Peyer's patch (tissue), 4 donors: Measurements from ENCODE around the gene RASGRF2. TPM values are rescaled to one million over a fixed set of nuclear protein-coding genes. Genes with fewer than 3 reads are reported as not detected.

Source experiments
- DNase-seq, 3 donors: peaks; one replicate each; pipeline ENCODE4 v3.0.0-alpha.2; 2017 to 2019
- H3K27ac ChIP-seq, 4 donors: fragments of 200-600 bp; sonication (generic); one replicate each; pipeline ENCODE4 v1.5.1; 2016 to 2019
- H3K27me3 ChIP-seq, 2 donors: fragments of 200-600 bp; sonication (generic); one replicate each; pipeline ENCODE4 v1.5.1; 2019
- H3K36me3 ChIP-seq, 3 donors: fragments of 200-600 bp; sonication (generic); one replicate each; pipeline ENCODE4 v1.5.1; 2016 to 2019
- H3K4me1 ChIP-seq, 4 donors: fragments of 200-600 bp; sonication (generic); one replicate each; pipeline ENCODE4 v1.5.1; 2016 to 2019
- H3K4me3 ChIP-seq, 4 donors: fragments of 200-600 bp; sonication (generic); 1 replicate in 3 of 4; 2 replicates in 1 of 4; pipeline ENCODE4 v1.5.1; 2016 to 2019; ENCODE audit warnings: mild to moderate bottlenecking in 1 of 4
- H3K9me3 ChIP-seq, 4 donors: fragments of 200-600 bp; sonication (generic); one replicate each; pipeline ENCODE4 v1.5.1; 2016 to 2019; ENCODE audit warnings: mild to moderate bottlenecking in 1 of 4
- POLR2A ChIP-seq, 2 donors: fragments of 450-650 bp; IDR thresholded peaks; one replicate each; pipeline ENCODE4 v1.5.1; 2017; ENCODE audit warnings: antibody characterized with exemption in 2 of 2, mild to moderate bottlenecking in 2 of 2, moderate library complexity in 2 of 2
- total RNA-seq, 4 donors: library from RNA; depleted of rRNA; stranded (reverse); fragments of >200 nt; gene quantifications; one replicate each; pipeline ENCODE4 v1.1.0, GENCODE V29; 2016
- TF ChIP-seq, protein P1 (sequence below), 6 experiments: fragments of 450-650 bp in 4 of 6; fragments of 200-600 bp in 2 of 6; sonication (generic) in 1 of 6; IDR thresholded peaks; one replicate each; pipeline ENCODE4 v1.5.1; 2017 to 2019; ENCODE audit warnings: antibody characterized with exemption in 6 of 6, mild to moderate bottlenecking in 3 of 6, moderate library complexity in 1 of 6

The RASGRF2 gene
- total RNA-seq, 4 donors from 2014 or later, result 6.0 to 17.3 (median 8.7) TPM

DNA sequence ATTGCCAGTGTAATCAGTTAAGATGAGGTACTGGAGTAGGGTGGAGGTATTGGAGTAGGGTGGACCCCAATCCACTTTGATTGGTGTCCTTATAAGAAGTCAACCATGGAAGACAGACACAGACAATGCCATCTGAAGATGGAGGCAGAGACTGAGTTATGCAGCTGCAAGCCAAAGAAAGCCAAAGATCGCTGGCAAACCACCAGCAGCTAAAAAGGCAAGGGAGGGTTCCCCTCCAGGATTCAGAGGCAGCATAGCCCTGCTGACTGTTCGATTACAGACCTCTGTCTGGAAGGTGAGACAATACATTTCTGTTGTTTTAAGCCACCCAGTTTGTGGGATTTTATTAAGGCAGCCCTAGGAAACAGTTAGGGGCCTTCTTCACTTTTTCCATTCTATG lies 242.5 kb downstream of the RASGRF2 start:
- Histone ChIP-seq H3K4me3 (no peak overlapping the region), H3K36me3 (peaks cover 0 to 3% (median 0%) of the 10 kb centered on the region in 3 donors), H3K27ac (no peak overlapping the region), H3K4me1 (no peaks in the 10 kb centered on the region), H3K27me3 (no peaks in the 10 kb centered on the region), H3K9me3 (no peaks in the 10 kb centered on the region)
- TF ChIP-seq, protein P1, sequence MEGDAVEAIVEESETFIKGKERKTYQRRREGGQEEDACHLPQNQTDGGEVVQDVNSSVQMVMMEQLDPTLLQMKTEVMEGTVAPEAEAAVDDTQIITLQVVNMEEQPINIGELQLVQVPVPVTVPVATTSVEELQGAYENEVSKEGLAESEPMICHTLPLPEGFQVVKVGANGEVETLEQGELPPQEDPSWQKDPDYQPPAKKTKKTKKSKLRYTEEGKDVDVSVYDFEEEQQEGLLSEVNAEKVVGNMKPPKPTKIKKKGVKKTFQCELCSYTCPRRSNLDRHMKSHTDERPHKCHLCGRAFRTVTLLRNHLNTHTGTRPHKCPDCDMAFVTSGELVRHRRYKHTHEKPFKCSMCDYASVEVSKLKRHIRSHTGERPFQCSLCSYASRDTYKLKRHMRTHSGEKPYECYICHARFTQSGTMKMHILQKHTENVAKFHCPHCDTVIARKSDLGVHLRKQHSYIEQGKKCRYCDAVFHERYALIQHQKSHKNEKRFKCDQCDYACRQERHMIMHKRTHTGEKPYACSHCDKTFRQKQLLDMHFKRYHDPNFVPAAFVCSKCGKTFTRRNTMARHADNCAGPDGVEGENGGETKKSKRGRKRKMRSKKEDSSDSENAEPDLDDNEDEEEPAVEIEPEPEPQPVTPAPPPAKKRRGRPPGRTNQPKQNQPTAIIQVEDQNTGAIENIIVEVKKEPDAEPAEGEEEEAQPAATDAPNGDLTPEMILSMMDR (IDR thresholded peaks at IDR 0.05), result no peak
- no peak for TF ChIP-seq POLR2A (IDR thresholded peaks at IDR 0.05)
- DNase-seq, result no peak

DNA sequence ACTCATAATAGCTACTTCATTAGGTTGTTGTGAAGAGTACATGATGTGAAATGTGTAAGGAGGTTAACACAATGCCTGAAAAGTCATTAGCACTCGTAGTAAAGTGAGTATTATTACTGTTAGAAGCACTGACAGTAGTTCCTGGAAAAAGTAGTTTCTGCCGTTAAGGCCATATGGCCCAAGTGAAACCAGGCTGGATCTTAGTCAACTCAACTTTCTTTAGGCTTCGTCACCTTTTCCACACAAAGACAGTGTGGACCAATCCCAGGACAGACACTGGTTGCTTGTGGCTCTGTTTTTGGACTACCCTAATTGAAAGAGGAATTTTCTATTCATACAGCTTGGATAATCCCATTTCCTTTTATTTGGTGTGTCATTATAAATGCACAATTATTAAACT lies 243.6 kb downstream of the RASGRF2 start:
- TF ChIP-seq, protein P1 (IDR thresholded peaks at IDR 0.05), result no peak
- no peak for TF ChIP-seq POLR2A (IDR thresholded peaks at IDR 0.05)
- H3K27me3 ChIP-seq, result no peaks in the 10 kb centered on the region
- no peak for DNase-seq
- H3K4me3 ChIP-seq, result no peak overlapping the region
- H3K4me1 ChIP-seq, result no peaks in the 10 kb centered on the region
- no peak overlapping the region for H3K27ac ChIP-seq
- H3K9me3 ChIP-seq, result no peaks in the 10 kb centered on the region
- H3K36me3 ChIP-seq, result peaks cover 0 to 3% (median 0%) of the 10 kb centered on the region in 3 donors

DNA sequence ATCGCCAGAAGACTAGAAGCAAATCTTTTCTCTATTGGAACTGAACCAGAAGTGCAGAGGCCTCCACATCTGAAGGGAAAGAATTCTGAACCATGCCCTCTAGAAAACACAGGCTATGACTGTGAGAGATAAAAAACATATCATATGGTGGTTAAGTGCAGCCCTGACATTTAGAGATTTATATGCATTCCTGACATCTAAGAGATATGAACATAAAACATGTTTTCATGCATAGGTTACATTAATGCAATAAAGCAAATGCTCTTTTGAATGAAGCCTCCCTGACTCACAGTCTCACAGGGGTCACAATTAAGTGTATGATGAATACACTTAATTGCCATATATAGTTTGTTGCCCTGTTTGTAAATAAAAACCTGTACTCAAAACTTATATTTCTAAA lies 244.0 kb downstream of the RASGRF2 start:
- H3K9me3 ChIP-seq, result no peaks in the 10 kb centered on the region
- TF ChIP-seq, protein P1 (IDR thresholded peaks at IDR 0.05), result no peak
- no peak for TF ChIP-seq POLR2A (IDR thresholded peaks at IDR 0.05)
- no peaks in the 10 kb centered on the region for H3K27me3 ChIP-seq
- H3K4me3 ChIP-seq, result no peak overlapping the region
- no peak for DNase-seq
- peaks cover 0 to 3% (median 0%) of the 10 kb centered on the region in 3 donors for H3K36me3 ChIP-seq
- H3K4me1 ChIP-seq, result no peaks in the 10 kb centered on the region
- H3K27ac ChIP-seq, result no peak overlapping the region

DNA sequence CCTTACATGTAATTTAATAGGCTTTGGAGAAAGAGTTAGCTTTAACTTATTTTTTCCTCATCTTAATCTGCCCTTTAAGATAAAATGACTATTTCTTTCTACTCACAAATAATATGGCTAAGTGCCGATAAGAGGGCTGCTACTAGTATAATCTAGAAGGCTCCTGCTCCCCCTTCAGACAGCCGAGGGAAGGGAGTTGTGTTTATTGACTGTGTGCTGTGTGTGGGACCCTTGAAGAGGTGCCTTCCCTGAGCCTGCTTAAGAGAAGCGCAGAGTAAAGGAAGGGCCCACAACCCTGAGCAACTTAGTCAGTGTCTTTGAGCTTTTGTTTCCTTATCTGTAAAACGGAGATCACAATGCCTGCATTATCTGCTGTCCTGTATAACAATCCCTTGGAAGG lies 244.9 kb downstream of the RASGRF2 start:
- DNase-seq, result no peak
- TF ChIP-seq POLR2A (IDR thresholded peaks at IDR 0.05), result no peak
- TF ChIP-seq, protein P1 (IDR thresholded peaks at IDR 0.05), result no peak
- Histone ChIP-seq H3K27me3 (no peaks in the 10 kb centered on the region), H3K36me3 (peaks cover 0 to 3% (median 0%) of the 10 kb centered on the region in 3 donors), H3K27ac (no peak overlapping the region), H3K4me3 (no peak overlapping the region), H3K9me3 (no peaks in the 10 kb centered on the region), H3K4me1 (no peaks in the 10 kb centered on the region)

DNA sequence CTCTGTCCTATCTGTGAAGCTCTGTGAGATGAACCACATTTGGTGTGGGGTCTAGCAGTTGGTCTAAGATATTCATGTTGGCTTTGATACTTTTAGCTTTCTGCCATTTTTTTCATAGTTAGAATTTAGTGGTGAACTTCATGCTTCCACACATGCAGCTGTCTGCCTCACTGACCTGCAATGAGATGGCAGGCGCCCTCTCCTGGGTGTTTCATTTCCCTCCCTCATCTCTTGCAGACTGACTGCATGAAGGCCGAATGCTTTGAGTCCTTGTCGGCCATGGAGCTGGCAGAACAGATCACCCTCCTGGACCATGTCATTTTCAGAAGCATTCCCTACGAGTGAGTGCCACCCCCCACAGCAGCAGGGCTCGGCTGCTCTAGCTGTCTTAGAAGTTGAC lies 246.8 kb downstream of the RASGRF2 start:
- TF ChIP-seq, protein P1 (IDR thresholded peaks at IDR 0.05), result peak in 1 of 6 experiments; percentile 10
- TF ChIP-seq POLR2A (IDR thresholded peaks at IDR 0.05), result no peak
- DNase-seq, result no peak
- Histone ChIP-seq H3K9me3 (no peaks in the 10 kb centered on the region), H3K27ac (no peak overlapping the region), H3K36me3 (no peaks in the 10 kb centered on the region), H3K27me3 (no peaks in the 10 kb centered on the region), H3K4me1 (peaks cover 0 to 2% (median 0%) of the 10 kb centered on the region in 4 donors), H3K4me3 (no peak overlapping the region)

DNA sequence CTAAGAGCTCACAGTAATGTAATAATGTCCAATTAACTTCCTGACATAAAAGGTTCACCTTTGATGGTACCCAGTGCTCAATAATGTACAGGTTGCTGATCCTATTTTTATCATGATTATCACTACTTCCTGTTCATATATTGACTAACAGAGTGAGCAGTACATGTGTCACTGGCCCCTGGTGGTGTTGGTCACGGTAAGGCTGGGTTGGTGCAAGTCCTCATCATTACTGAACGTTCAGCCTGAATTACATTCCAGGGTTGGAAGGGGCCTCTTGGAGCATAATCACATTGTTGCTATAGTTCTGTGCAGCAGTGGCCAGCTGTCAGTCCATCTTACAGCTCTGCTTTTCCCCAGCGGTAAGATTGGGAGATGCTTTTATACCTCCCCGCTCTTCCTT lies 248.7 kb downstream of the RASGRF2 start:
- Histone ChIP-seq H3K4me1 (peaks cover 0 to 9% (median 0%) of the 10 kb centered on the region in 4 donors), H3K9me3 (no peaks in the 10 kb centered on the region), H3K27ac (no peak overlapping the region), H3K27me3 (no peaks in the 10 kb centered on the region), H3K36me3 (no peaks in the 10 kb centered on the region), H3K4me3 (no peak overlapping the region)
- DNase-seq, result no peak
- no peak for TF ChIP-seq POLR2A (IDR thresholded peaks at IDR 0.05)
- TF ChIP-seq, protein P1 (IDR thresholded peaks at IDR 0.05), result no peak
